GM23248 (cell line): ENCODE measurements around the gene MAN1C1.

Experiments
- EZH2 ChIP-seq: fragments of 200-600 bp; sonication (generic); IDR thresholded peaks from 2 replicates; pipeline ENCODE4 v1.6.1; 2018; ENCODE audit warnings: antibody characterized with exemption, mild to moderate bottlenecking; ENCODE audit not compliant: insufficient read depth, poor library complexity, severe bottlenecking
- EZH2phosphoT487 ChIP-seq: fragments of 200-600 bp; sonication (generic); IDR thresholded peaks from 2 replicates; pipeline ENCODE4 v1.6.1; 2018; ENCODE audit warnings: antibody characterized with exemption, moderate library complexity, mild to moderate bottlenecking, low read depth; ENCODE audit not compliant: insufficient read depth

DNA sequence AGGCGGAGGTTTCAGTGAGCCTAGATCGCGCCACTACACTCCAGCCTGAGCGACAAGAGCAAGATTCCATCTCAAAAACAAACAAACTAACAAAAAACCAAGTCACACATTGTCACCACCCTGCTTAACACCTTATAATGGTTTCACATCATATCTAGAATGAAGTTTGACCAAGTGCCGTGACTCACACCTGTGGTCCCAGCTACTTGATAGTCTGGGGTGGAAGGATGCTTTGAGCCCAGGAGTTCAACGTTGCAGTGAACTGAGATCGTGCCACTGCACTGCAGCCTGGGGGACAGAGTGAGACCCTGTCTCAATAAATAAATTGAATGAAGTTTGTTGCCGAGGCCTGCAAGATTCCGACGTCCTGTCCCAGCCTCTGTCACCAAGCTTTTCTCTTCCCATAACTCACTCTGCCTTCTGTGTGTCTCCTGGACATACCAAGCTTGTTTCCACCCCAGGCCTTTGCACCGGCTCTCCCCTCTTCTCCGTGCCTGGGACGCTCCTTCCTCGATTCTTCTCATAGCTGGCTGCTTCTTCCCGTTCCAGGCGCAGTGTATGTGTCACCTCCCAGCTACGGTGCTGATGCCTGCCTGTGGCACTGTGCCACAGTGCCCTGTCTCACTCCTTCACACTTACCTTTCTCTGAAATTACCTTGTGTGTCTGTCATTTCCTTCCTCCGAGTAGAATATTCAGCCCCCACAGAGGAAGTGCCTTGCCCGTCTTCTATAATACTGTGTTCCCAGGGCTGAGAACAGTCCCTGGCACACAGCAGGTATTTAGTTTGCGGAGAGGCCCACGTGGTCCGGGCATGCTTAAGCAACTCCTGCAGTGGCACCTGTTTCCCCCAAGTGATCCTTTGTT, 179.6 kb downstream of the MAN1C1 start:
- TF ChIP-seq EZH2: no peak
- TF ChIP-seq EZH2phosphoT487: no peak
